ENCODE data around the gene SFXN4. TPM values are rescaled to one million over a fixed set of nuclear protein-coding genes. Genes with fewer than 3 reads are reported as not detected.
A peak's percentile ranks its signal among the peaks of the same experiment; 100 is the strongest.
"Not testable (repeated sequence)": the region's sequence is repeated elsewhere in the genome, so short reads cannot be mapped to it uniquely, and the experiment has no call there.

Gene SFXN4
- total RNA-seq, 2 experiments from 2014 or later = 7.1 to 7.8 TPM

DNA sequence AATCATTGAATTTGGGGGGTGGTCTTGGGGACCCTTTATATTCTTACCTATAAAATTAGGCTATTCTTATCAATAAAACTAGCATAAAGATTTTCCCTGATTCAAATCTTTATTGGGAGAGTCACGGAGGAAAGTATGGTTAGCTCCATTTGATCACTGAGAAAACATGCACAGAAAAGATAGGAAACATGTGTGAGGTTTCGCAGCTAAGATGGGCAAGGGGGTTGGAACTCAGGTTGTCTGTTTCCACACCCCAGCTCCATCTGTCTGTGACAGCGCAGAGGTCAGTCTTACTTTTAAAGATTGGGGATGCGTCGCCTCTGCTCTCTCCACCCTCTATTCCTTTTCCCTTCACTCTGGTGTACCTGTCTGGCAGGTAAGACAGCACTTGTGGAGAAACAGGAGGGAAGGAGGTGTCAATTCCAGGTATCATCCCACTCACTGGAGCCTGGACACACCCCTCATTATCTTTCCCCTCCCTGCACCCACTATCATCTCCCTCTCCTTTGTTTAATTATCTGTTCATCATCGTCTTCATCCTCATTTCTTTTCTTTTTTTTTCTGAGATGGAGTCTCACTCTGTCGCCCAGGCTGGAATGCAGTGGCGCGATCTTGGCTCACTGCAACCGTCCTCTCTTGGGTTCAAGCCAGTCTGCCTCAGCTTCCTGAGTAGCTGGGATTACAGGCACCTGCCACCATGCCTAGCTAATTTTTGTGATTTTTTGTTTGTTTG is 64.0 kb downstream of the SFXN4 start:
- peaks cover 13% of the 10 kb centered on the region for H3K4me1 Mint-ChIP-seq (ENCODE audit: low read depth)
- Histone ChIP-seq H3K27ac (ENCODE audit: low read depth in 1 of 2, low read length in 2 of 2) (no peak overlapping the region), H3K4me3 (ENCODE audit: low read length) (no peak overlapping the region), H3K27me3 (ENCODE audit: control insufficient read depth in 1 of 2, insufficient read depth in 2 of 2, low read length in 2 of 2) (no peaks in the 10 kb centered on the region), H3K9me3 (ENCODE audit: control insufficient read depth in 1 of 2, insufficient read depth in 1 of 2, low read length in 2 of 2) (no peaks in the 10 kb centered on the region), H3K4me1 (ENCODE audit: insufficient read depth, low read length) (peaks cover 26% of the 10 kb centered on the region), H3K36me3 (ENCODE audit: insufficient read depth, low read length) (no peaks in the 10 kb centered on the region)
- no peaks in the 10 kb centered on the region for H3K27me3 Mint-ChIP-seq
- ChIA-PET CTCF (interaction anchor here (1.1 to 1.2 kb wide), 2 partner anchors 18 to 26 kb away, joined by 3 to 6 read pairs; no protein-coding TSS in a partner anchor), POLR2A (interaction anchor here (0.6 to 4.8 kb wide), 5 partner anchors 11 to 65 kb away, joined by 3 to 58 read pairs (median 4); partner anchors contain the start of gene EIF3A)
- peaks cover 4% of the 10 kb centered on the region for H3K36me3 Mint-ChIP-seq (ENCODE audit: low read depth)
- peak overlapping the region; percentile 94 for H3K27ac Mint-ChIP-seq
- intact Hi-C loops (cut with DNase I, micrococcal nuclease) = loop anchor here in 1 of 2 experiments (1.0 to 10.0 kb wide), 2 partner anchors 17 to 623 kb away; partner anchors contain the start of gene INPP5F
- no peak for ATAC-seq (ENCODE audit: poor library complexity)
- H3K9me3 Mint-ChIP-seq = no peaks in the 10 kb centered on the region
- TF ChIP-seq, protein P1, sequence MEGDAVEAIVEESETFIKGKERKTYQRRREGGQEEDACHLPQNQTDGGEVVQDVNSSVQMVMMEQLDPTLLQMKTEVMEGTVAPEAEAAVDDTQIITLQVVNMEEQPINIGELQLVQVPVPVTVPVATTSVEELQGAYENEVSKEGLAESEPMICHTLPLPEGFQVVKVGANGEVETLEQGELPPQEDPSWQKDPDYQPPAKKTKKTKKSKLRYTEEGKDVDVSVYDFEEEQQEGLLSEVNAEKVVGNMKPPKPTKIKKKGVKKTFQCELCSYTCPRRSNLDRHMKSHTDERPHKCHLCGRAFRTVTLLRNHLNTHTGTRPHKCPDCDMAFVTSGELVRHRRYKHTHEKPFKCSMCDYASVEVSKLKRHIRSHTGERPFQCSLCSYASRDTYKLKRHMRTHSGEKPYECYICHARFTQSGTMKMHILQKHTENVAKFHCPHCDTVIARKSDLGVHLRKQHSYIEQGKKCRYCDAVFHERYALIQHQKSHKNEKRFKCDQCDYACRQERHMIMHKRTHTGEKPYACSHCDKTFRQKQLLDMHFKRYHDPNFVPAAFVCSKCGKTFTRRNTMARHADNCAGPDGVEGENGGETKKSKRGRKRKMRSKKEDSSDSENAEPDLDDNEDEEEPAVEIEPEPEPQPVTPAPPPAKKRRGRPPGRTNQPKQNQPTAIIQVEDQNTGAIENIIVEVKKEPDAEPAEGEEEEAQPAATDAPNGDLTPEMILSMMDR (IDR thresholded peaks at IDR 0.05) = no peak
- no peak for DNase-seq
- H3K4me3 Mint-ChIP-seq = peak overlapping the region; percentile 15

DNA sequence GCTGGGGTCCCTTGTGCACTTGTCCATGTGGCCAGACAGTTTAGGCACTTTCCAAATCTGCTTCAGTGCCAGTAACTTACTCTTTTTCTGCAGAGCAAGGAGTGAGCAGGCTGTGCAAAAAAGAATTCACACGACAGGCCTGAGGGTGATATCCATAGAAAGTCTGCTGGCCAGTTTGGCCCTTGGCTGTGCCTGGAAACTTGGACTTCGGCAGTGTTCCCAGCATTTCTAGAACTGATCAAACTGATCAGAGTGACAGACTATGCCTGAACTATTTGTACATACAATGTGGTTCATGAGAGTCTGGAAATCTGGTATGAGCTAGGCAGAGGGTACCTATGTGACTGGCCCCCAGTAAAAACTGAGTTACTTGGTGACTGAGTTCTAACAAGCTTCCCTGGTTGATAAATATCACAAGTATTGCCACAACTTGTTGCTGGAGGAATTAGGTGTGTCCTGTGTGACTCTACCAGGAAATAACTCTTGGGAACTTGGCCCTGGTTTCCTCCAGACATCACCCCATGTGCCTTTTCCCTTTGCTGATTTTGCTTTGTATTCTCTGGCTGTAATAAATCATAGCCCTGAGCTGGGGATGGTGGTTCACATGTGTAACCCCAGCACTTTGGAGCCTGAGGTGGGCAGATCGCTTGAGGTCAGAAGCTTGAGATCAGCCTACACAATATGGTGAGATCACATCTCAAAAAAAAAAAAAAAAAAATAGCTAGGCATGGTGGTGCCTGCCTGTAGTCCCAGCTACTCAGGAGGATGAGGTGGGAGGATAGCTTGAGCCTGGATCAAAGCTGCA is 64.9 kb downstream of the SFXN4 start:
- CTCF ChIA-PET = interaction anchor here (1.1 to 1.2 kb wide), 2 partner anchors 17 to 25 kb away, joined by 3 to 6 read pairs; no protein-coding TSS in a partner anchor
- H3K9me3 ChIP-seq (ENCODE audit: control insufficient read depth in 1 of 2, insufficient read depth in 1 of 2, low read length in 2 of 2) = no peaks in the 10 kb centered on the region
- intact Hi-C loops (cut with DNase I, micrococcal nuclease) = loop anchor here in 1 of 2 experiments (1.0 to 10.0 kb wide), 2 partner anchors 16 to 624 kb away; partner anchors contain the start of gene INPP5F
- Mint-ChIP-seq H3K9me3 (no peaks in the 10 kb centered on the region), H3K4me1 (ENCODE audit: low read depth) (peaks cover 19% of the 10 kb centered on the region), H3K27ac (peak overlapping the region; percentile 5), H3K27me3 (no peaks in the 10 kb centered on the region), H3K4me3 (no peak overlapping the region), H3K36me3 (ENCODE audit: low read depth) (peaks cover 4% of the 10 kb centered on the region)
- no peaks in the 10 kb centered on the region for H3K27me3 ChIP-seq (ENCODE audit: control insufficient read depth in 1 of 2, insufficient read depth in 2 of 2, low read length in 2 of 2)
- ATAC-seq (ENCODE audit: poor library complexity) = no peak
- H3K4me1 ChIP-seq (ENCODE audit: insufficient read depth, low read length) = peaks cover 29% of the 10 kb centered on the region
- TF ChIP-seq, protein P1 (IDR thresholded peaks at IDR 0.05) = no peak
- no peak for DNase-seq
- no peak overlapping the region for H3K27ac ChIP-seq (ENCODE audit: low read depth in 1 of 2, low read length in 2 of 2)
- no peak overlapping the region for H3K4me3 ChIP-seq (ENCODE audit: low read length)
- H3K36me3 ChIP-seq (ENCODE audit: insufficient read depth, low read length) = no peaks in the 10 kb centered on the region
- POLR2A ChIA-PET = interaction anchor here (0.6 to 4.8 kb wide), 5 partner anchors 10 to 64 kb away, joined by 3 to 58 read pairs (median 4); partner anchors contain the start of gene EIF3A

DNA sequence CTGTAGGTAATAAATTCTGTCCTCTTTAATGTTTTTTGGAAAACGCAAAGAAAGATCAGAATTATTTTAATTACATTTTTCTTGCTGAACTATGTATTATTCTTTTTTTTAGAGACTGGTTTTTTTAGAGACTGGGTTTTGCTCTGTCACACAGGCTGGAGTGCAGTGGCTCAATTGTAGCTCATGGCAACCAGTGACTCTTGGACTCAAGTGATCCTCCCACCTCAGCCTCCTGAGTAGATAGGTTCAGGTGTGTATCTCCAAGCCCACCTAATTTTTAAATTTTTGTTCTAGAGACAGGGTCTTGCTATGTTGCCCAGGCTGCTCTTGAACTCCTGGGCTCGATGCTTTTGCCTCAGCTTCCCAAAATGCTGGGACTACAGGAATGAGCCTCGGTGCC is 66.9 kb downstream of the SFXN4 start:
- Mint-ChIP-seq H3K9me3 (no peaks in the 10 kb centered on the region), H3K4me1 (ENCODE audit: low read depth) (peaks cover 14% of the 10 kb centered on the region), H3K36me3 (ENCODE audit: low read depth) (peaks cover 3% of the 10 kb centered on the region), H3K27me3 (no peaks in the 10 kb centered on the region), H3K4me3 (no peak overlapping the region), H3K27ac (no peak overlapping the region)
- POLR2A ChIA-PET = interaction anchor here (1.6 kb wide), 1 partner anchor 19 kb away, joined by 4 read pairs; no protein-coding TSS in a partner anchor
- no peaks in the 10 kb centered on the region for H3K9me3 ChIP-seq (ENCODE audit: control insufficient read depth in 1 of 2, insufficient read depth in 1 of 2, low read length in 2 of 2)
- no peaks in the 10 kb centered on the region for H3K36me3 ChIP-seq (ENCODE audit: insufficient read depth, low read length)
- no peak for ATAC-seq (ENCODE audit: poor library complexity)
- H3K4me3 ChIP-seq (ENCODE audit: low read length) = no peak overlapping the region
- intact Hi-C loops (cut with DNase I, micrococcal nuclease) = no loop called here
- H3K4me1 ChIP-seq (ENCODE audit: insufficient read depth, low read length) = peaks cover 21% of the 10 kb centered on the region
- no peaks in the 10 kb centered on the region for H3K27me3 ChIP-seq (ENCODE audit: control insufficient read depth in 1 of 2, insufficient read depth in 2 of 2, low read length in 2 of 2)
- no peak for DNase-seq
- no peak overlapping the region for H3K27ac ChIP-seq (ENCODE audit: low read depth in 1 of 2, low read length in 2 of 2)
- TF ChIP-seq, protein P1 (IDR thresholded peaks at IDR 0.05) = no peak
- CTCF ChIA-PET = no interaction called here

DNA sequence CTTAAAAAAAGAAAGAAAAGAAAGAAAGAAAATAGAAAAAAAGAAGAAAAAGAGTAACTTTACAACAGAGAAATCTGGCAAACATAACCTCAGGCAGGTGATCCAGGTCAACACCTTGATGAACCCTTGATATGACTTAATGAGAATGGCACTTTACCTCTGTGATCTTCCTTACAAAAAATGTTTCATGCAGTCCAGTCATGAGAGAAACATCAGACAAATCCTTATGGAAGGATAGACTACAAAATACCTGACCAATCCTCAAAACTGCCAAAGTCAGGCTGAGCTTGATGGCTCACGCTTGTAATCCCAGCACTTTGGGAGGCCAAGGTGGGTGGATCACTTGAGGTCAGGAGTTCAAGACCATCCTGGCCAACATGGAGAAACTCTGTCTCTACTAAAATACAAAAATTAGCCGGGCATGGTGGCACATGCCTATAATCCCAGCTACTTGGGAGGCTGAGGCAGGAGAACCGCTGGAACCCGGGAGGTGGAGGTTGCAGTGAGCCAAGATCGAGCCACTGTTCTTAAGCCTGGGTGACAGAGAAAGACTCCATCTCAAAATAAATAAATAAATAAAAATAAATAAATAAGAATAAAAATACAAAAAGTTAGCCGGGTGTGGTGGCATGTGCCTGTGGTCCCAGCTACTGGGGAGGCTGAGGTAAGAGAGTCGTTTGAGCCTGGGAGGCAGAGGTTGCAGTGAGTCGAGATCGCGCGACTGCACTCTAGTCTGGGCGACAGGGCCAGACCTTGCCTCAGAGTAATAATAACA is 68.7 kb downstream of the SFXN4 start:
- H3K9me3 ChIP-seq (ENCODE audit: control insufficient read depth in 1 of 2, insufficient read depth in 1 of 2, low read length in 2 of 2); H3K27me3 ChIP-seq (ENCODE audit: control insufficient read depth in 1 of 2, insufficient read depth in 2 of 2, low read length in 2 of 2); DNase-seq; H3K36me3 ChIP-seq (ENCODE audit: insufficient read depth, low read length); intact Hi-C loops (cut with DNase I, micrococcal nuclease); CTCF ChIA-PET; H3K27ac ChIP-seq (ENCODE audit: low read depth in 1 of 2, low read length in 2 of 2); H3K36me3 Mint-ChIP-seq (ENCODE audit: low read depth); H3K27ac Mint-ChIP-seq; H3K27me3 Mint-ChIP-seq; H3K4me3 ChIP-seq (ENCODE audit: low read length); ATAC-seq (ENCODE audit: poor library complexity); H3K4me3 Mint-ChIP-seq; H3K9me3 Mint-ChIP-seq: not testable (repeated sequence)
- peaks cover 15% of the 10 kb centered on the region for H3K4me1 Mint-ChIP-seq (ENCODE audit: low read depth)
- POLR2A ChIA-PET = interaction anchor here (2.6 kb wide), 1 partner anchor 17 kb away, joined by 9 read pairs; the partner anchor contains the start of gene EIF3A
- peaks cover 31% of the 10 kb centered on the region for H3K4me1 ChIP-seq (ENCODE audit: insufficient read depth, low read length)

All from CD4-positive, alpha-beta T cell (primary cell).